Measurements from ENCODE around the gene TMEM187.

Gene TMEM187

DNA sequence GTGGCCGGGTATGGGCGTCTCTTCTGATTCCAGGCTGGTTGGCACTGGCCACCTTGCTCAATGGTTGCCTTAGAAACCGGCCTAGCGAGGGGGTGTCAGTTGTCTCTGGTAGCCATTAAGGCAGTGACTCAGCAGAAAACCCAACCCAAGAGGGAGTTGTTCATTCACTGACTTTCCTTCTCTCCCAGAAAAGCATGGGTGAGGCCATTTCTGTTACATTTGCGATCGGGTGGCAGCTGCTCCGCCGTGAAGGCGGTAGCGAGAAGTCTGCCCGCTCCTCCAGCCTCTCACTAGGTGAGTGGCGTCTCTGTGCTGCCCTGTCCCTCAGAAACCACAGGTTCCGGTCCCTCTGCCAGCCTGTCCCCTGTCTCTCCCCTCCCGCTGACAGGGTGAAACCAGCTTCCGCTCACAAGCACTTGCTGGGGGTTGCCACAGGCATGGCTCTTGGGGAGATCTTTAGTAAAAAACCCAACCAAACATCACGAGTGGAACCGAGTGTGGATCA lies 29.7 kb downstream of the TMEM187 start:
- TF ChIP-seq TAF1 (IDR thresholded peaks at IDR 0.05; ENCODE audit: low read depth): no peak
- TF ChIP-seq MAX (IDR thresholded peaks at IDR 0.05): no peak
- no peak for TF ChIP-seq CREB1 (IDR thresholded peaks at IDR 0.05; ENCODE audit: low read depth)
- no peak for TF ChIP-seq ZBTB7A (IDR thresholded peaks at IDR 0.05; ENCODE audit: low read depth)
- TF ChIP-seq EGR1 (IDR thresholded peaks at IDR 0.05): no peak
- TF ChIP-seq, protein P1, sequence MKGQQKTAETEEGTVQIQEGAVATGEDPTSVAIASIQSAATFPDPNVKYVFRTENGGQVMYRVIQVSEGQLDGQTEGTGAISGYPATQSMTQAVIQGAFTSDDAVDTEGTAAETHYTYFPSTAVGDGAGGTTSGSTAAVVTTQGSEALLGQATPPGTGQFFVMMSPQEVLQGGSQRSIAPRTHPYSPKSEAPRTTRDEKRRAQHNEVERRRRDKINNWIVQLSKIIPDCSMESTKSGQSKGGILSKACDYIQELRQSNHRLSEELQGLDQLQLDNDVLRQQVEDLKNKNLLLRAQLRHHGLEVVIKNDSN (IDR thresholded peaks at IDR 0.05): no peak
- TF ChIP-seq YY1 (IDR thresholded peaks at IDR 0.05; ENCODE audit: low read depth): peak; percentile 65; the same call in 1 of the 2 replicates
- no peak for TF ChIP-seq CEBPB (IDR thresholded peaks at IDR 0.05)

- no peak for TF ChIP-seq MAX (IDR thresholded peaks at IDR 0.05)
- no peak for TF ChIP-seq RAD21 (IDR thresholded peaks at IDR 0.05; ENCODE audit: low read depth)
- no peak for TF ChIP-seq REST (IDR thresholded peaks at IDR 0.05; ENCODE audit: low read depth)
- TF ChIP-seq TEAD4 (IDR thresholded peaks at IDR 0.05): no peak
- TF ChIP-seq, protein P1 (IDR thresholded peaks at IDR 0.05): no peak
- TF ChIP-seq EP300 (IDR thresholded peaks at IDR 0.05; ENCODE audit: borderline replicate concordance): no peak
- TF ChIP-seq TCF12 (IDR thresholded peaks at IDR 0.05; ENCODE audit: low read depth): no peak
- no peak for TF ChIP-seq ZBTB7A (IDR thresholded peaks at IDR 0.05; ENCODE audit: low read depth)
- no peak for TF ChIP-seq YY1 (IDR thresholded peaks at IDR 0.05; ENCODE audit: low read depth)
- no peak for TF ChIP-seq EGR1 (IDR thresholded peaks at IDR 0.05)
- TF ChIP-seq NFIC (IDR thresholded peaks at IDR 0.05): no peak
- no peak for TF ChIP-seq CREB1 (IDR thresholded peaks at IDR 0.05; ENCODE audit: low read depth)
- no peak for TF ChIP-seq FOXM1 (IDR thresholded peaks at IDR 0.05; ENCODE audit: borderline replicate concordance, low read depth)
- no peak for TF ChIP-seq TAF1 (IDR thresholded peaks at IDR 0.05; ENCODE audit: low read depth)
- no peak for TF ChIP-seq CEBPB (IDR thresholded peaks at IDR 0.05)
These were observed 31.8 kb downstream of the TMEM187 start for GRCh38 chrX:154004315-154004714.

GRCh38 chrX:154006947-154007346 lies 34.4 kb downstream of the TMEM187 start:
- TF ChIP-seq MAX (IDR thresholded peaks at IDR 0.05) (no peak), ZBTB7A (IDR thresholded peaks at IDR 0.05; ENCODE audit: low read depth) (no peak), REST (IDR thresholded peaks at IDR 0.05; ENCODE audit: low read depth) (no peak), EP300 (IDR thresholded peaks at IDR 0.05; ENCODE audit: borderline replicate concordance) (no peak), TEAD4 (IDR thresholded peaks at IDR 0.05) (no peak), CEBPB (IDR thresholded peaks at IDR 0.05) (no peak)
- TF ChIP-seq, protein P1 (IDR thresholded peaks at IDR 0.05): no peak

DNA sequence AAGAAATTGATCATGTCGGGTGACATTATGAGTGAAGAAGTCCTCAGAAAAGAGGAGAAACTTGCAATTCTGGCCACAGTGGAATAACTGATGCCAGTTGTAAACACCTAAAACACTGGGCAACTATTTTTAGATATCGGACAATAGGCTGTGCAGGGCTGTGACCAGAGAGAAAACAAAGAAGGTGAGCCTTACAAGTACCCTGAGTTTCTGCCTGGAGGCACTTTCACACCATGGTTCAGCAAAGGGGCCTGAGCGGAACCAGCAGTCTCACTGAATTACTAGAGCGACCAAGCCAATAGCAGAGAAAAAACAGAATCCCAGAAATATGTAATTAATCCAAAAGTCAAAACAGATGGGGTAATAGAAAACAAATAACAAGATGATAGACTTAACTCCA lies 36.0 kb downstream of the TMEM187 start:
- TF ChIP-seq TAF1 (IDR thresholded peaks at IDR 0.05; ENCODE audit: low read depth): no peak
- no peak for TF ChIP-seq CREB1 (IDR thresholded peaks at IDR 0.05; ENCODE audit: low read depth)
- no peak for TF ChIP-seq EGR1 (IDR thresholded peaks at IDR 0.05)
- TF ChIP-seq TCF12 (IDR thresholded peaks at IDR 0.05; ENCODE audit: low read depth): no peak
- no peak for TF ChIP-seq YY1 (IDR thresholded peaks at IDR 0.05; ENCODE audit: low read depth)
- TF ChIP-seq, protein P1 (IDR thresholded peaks at IDR 0.05): no peak

DNA sequence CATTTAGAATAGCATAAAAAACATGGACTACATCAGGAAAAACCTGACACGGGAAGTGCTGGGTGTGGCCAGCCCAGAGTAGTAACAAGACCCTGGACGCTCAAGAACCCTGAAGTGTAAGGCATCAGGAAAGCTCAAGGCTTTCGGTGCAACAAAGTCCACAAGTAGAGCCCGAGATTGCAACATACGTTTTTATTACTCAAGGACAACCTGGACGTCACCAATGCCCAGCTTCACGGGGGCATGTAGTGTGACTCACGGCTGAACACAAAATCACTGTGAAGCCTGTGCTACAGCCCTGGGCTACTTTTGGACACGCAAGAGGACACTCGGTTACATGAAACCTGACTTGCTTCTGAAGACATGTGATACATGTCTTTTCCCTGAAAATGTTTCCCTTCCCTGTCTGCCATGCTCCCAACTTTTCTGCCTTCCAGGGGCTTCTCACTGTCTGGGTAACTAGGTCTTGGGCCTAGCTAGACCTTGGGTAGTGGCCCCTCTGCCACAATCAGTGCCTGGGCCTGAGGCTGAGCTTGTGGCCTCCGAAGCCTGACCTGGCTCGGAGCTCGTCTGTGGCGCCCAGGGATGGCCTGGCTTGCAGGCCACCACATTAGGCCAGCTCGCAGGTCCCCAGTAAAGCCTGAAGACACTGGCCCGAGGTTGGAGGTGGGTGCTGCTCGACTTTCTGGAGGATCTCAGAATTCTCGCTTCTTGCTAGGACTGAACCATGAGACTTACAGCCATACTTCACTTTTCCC lies 38.0 kb downstream of the TMEM187 start:
- TF ChIP-seq REST (IDR thresholded peaks at IDR 0.05; ENCODE audit: low read depth): no peak
- TF ChIP-seq TAF1 (IDR thresholded peaks at IDR 0.05; ENCODE audit: low read depth): no peak
- no peak for TF ChIP-seq TCF12 (IDR thresholded peaks at IDR 0.05; ENCODE audit: low read depth)
- no peak for TF ChIP-seq CREB1 (IDR thresholded peaks at IDR 0.05; ENCODE audit: low read depth)
- TF ChIP-seq, protein P1 (IDR thresholded peaks at IDR 0.05): no peak
- TF ChIP-seq ZBTB7A (IDR thresholded peaks at IDR 0.05; ENCODE audit: low read depth): no peak
- no peak for TF ChIP-seq EGR1 (IDR thresholded peaks at IDR 0.05)
- TF ChIP-seq NFIC (IDR thresholded peaks at IDR 0.05): no peak
- no peak for TF ChIP-seq EP300 (IDR thresholded peaks at IDR 0.05; ENCODE audit: borderline replicate concordance)
- no peak for TF ChIP-seq RAD21 (IDR thresholded peaks at IDR 0.05; ENCODE audit: low read depth)
- no peak for TF ChIP-seq CEBPB (IDR thresholded peaks at IDR 0.05)
- TF ChIP-seq YY1 (IDR thresholded peaks at IDR 0.05; ENCODE audit: low read depth): no peak
- no peak for TF ChIP-seq MAX (IDR thresholded peaks at IDR 0.05)
